HG03159 (cell line): Measurements from ENCODE around the gene PRTFDC1.
"Not testable (repeated sequence)": the region's sequence is repeated elsewhere in the genome, so short reads cannot be mapped to it uniquely, and the experiment has no call there.

Source experiments
- ATAC-seq: cut with Tn5 transposase; IDR thresholded peaks from one replicate; pipeline ENCODE4 v1.9.1; 2021; ENCODE audit warnings: mild to moderate bottlenecking, moderate library complexity; ENCODE audit not compliant: unreplicated experiment

Gene PRTFDC1

GRCh38 chr10:24966962-24967481 lies 14.6 kb upstream of the PRTFDC1 start:
- ATAC-seq = no peak

GRCh38 chr10:24965051-24965450 lies 12.6 kb upstream of the PRTFDC1 start:
- ATAC-seq = no peak

- ATAC-seq = no peak
Observed at GRCh38 chr10:24963521-24964041, 11.2 kb upstream of the PRTFDC1 start.

- ATAC-seq = no peak
Observed at GRCh38 chr10:24962995-24963394, 10.6 kb upstream of the PRTFDC1 start.

- ATAC-seq = no peak
Observed at GRCh38 chr10:24961582-24961981, 9.2 kb upstream of the PRTFDC1 start.

- ATAC-seq = no peak
Observed at GRCh38 chr10:24959382-24959730, 7.0 kb upstream of the PRTFDC1 start.

GRCh38 chr10:24958721-24959381 lies 6.4 kb upstream of the PRTFDC1 start:
- ATAC-seq = no peak

- no peak for ATAC-seq
Observed at GRCh38 chr10:24958091-24958720, 5.8 kb upstream of the PRTFDC1 start.

- not testable (repeated sequence) for ATAC-seq
Observed at GRCh38 chr10:24957624-24958051, 5.2 kb upstream of the PRTFDC1 start.

- ATAC-seq = no peak
Observed at GRCh38 chr10:24953675-24954074, 1.3 kb upstream of the PRTFDC1 start.

GRCh38 chr10:24952707-24953645 lies 570 bp upstream of the PRTFDC1 start:
- ATAC-seq = peak; percentile 74

- ATAC-seq = peak; percentile 1
Observed at GRCh38 chr10:24951201-24952142, 934 bp downstream of the PRTFDC1 start.

- ATAC-seq = no peak
Observed at GRCh38 chr10:24950439-24950838, 2.0 kb downstream of the PRTFDC1 start.

GRCh38 chr10:24949616-24950015 lies 2.8 kb downstream of the PRTFDC1 start:
- ATAC-seq = no peak

- peak; percentile 68 for ATAC-seq
Observed at GRCh38 chr10:24947304-24948097, 4.9 kb downstream of the PRTFDC1 start.

- ATAC-seq = no peak
Observed at GRCh38 chr10:24944512-24945255, 7.7 kb downstream of the PRTFDC1 start.

- no peak for ATAC-seq
Observed at GRCh38 chr10:24938525-24938924, 13.9 kb downstream of the PRTFDC1 start.

- ATAC-seq = no peak
Observed at GRCh38 chr10:24938076-24938475, 14.3 kb downstream of the PRTFDC1 start.
